Right lung (tissue), 5 donors: ENCODE data around the gene CLCF1. TPM values are rescaled to one million over a fixed set of nuclear protein-coding genes. Genes with fewer than 3 reads are reported as not detected.
"Not testable (repeated sequence)": the region's sequence is repeated elsewhere in the genome, so short reads cannot be mapped to it uniquely, and the experiment has no call there.

Experiments used
- DNase-seq, 2 donors: peaks; one replicate each; pipeline ENCODE4 v3.0.0-alpha.2; 2013
- polyA plus RNA-seq, 5 donors: library from polyadenylated mRNA; unstranded; fragments of 120-200 nt; gene quantifications; one replicate each; pipeline versions ENCODE4 v1.2.1 to v1.2.3, GENCODE V29; 2013; ENCODE audit warnings: inconsistent platforms in 1 of 5, low replicate concordance in 1 of 5; ENCODE audit not compliant: insufficient read length in 5 of 5, insufficient read depth in 1 of 5

The CLCF1 gene
- polyA plus RNA-seq, 5 donors: 11.1 to 14.7 (median 13.7) TPM

- no peak for DNase-seq
Measured at GRCh38 chr11:67409781-67410368, 36.5 kb upstream of the CLCF1 start.

GRCh38 chr11:67409261-67409666 is 35.9 kb upstream of the CLCF1 start:
- DNase-seq: no peak

GRCh38 chr11:67408437-67409200 is 35.2 kb upstream of the CLCF1 start:
- DNase-seq: no peak

- no peak for DNase-seq
Measured at GRCh38 chr11:67407688-67408163, 34.3 kb upstream of the CLCF1 start.

DNA sequence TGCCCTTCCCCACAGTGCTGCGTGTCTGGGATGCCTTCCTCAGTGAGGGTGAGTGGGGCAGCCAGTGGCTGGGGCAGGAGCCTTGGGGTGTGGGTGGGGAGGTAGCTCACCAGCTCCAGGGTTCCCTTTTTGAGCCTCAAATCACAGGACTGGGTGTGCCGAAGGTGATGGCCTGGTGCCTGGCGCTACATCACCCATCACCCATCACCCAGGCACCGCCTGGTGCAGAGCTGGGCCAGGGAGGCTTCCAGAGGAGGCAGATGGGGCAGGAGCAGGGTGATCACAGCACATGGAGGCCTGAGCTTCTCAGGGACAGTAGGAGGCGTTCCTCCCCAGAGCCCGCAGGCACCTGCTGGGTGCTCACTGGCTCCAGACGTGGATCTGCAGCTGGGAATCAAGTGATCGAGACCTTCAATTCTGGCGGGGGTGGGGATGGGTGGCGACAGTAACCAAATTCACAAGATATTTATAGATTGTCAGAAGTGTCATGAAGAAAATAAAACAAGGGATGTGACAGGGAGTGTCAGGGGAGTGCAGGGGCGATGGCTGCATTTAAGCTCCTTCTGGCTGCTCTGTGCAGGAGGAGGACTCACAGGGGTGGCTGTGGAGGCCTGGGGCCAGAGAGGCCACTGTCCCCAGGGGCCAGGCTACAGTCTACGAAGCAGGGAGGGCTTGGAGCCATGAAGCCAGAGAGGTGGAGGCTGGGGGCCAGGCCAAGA is 33.7 kb upstream of the CLCF1 start:
- no peak for DNase-seq

DNA sequence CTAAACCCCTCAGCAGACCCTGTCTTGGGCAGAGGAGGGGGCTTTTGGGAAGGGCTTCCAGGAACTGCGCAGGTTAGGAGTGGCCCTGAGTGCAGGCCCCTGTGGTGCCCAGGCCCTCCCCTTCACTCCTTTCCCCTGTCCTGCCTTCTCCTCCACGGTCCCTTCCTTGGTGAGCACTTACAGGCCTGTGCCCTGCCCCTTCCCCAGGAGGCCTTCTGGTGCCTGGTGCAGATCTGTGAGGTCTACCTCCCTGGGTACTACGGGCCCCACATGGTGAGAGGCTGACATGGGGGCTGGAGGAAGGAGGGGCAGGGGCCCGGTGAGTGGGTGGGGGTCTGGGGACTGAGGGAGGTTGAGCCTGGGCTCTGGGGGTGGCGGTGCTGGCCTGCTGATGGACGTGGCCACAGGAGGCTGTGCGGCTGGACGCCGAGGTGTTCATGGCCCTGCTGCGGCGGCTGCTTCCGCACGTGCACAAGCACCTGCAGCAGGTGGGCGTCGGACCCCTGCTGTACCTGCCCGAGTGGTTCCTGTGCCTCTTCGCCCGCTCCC is 33.1 kb upstream of the CLCF1 start:
- no peak for DNase-seq

- DNase-seq: no peak
Measured at GRCh38 chr11:67405688-67406339, 32.4 kb upstream of the CLCF1 start.

- DNase-seq: no peak
Measured at GRCh38 chr11:67405196-67405567, 31.8 kb upstream of the CLCF1 start.

DNA sequence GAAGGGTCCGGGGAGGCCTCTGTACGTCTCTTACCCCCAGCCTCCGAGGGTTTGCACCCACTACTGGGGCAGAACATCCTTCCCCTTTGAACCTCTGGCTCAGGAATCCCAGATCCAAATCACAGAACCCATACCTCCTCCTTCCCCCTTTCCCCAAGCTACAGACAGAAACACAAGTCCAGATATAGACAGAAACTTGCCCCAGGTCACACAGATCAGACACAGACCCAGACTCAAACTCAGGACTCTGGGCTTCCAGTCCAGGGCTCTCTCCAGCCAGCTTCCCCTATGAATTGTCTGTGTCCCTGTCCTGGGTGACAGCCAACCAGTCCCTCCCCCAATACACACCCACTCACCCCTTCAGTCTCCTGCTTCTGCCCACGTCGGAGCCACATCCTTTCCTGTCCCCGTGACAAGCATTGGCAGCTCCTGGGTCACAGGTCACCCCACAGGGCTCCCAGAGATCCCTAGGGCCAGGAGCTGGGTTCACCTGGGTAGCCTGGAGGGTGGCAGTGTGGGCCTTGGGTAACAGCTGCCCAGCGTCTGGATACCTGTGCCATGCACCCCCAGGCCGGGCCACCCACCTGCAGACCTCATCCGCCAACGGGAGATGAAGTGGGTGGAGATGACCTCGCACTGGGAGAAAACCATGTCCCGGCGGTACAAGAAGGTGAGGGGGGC is 31.3 kb upstream of the CLCF1 start:
- DNase-seq: no peak

- not testable (repeated sequence) for DNase-seq
Measured at GRCh38 chr11:67403085-67403484, 29.7 kb upstream of the CLCF1 start.

- DNase-seq: not testable (repeated sequence)
Measured at GRCh38 chr11:67402192-67402839, 28.9 kb upstream of the CLCF1 start.

DNA sequence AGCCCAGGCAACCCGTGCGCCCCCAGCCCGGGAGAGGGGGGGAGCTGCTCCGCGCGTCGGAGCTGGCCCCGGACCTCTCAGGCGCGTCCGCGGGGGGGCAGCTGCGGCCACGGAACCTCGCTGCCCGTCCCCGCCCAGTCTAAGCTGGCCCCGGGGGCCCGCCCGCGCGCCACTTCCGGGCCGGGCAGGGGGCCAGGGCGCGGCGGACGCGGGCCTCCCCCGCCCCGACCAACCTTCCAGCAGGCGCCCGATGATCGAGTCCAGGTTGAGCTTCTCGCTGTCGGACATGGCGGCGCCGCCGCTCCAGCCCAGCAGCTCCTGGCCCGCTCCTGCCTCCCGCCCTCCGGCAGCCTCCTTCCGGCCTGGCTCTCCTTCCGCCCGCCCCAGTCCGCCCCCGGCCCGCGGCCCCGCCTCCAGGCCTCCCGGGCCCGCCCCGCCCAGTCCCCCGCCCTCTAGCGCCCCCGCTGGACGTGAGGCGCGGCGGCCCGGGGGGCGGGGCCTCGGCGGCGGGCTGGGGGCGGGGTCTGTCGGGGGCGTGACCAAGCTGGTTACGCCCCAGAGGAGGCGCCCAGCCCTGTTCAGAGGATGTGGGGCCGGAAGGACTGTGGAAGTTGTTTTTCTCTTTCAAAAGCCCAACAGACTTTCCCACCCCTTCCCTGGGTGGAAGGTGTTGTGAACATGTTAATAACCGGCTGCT is 28.2 kb upstream of the CLCF1 start, which contains the start of gene PPP1CA:
TSS of gene PPP1CA (minus strand) at position 364 of the 697 bp plus-strand sequence. CDS start at position 288, 76 bp downstream.
- peak; percentile 90 to 92 for DNase-seq

GRCh38 chr11:67400942-67401494 is 27.6 kb upstream of the CLCF1 start:
- DNase-seq: no peak

GRCh38 chr11:67400251-67400941 is 27.0 kb upstream of the CLCF1 start:
- DNase-seq: no peak

DNA sequence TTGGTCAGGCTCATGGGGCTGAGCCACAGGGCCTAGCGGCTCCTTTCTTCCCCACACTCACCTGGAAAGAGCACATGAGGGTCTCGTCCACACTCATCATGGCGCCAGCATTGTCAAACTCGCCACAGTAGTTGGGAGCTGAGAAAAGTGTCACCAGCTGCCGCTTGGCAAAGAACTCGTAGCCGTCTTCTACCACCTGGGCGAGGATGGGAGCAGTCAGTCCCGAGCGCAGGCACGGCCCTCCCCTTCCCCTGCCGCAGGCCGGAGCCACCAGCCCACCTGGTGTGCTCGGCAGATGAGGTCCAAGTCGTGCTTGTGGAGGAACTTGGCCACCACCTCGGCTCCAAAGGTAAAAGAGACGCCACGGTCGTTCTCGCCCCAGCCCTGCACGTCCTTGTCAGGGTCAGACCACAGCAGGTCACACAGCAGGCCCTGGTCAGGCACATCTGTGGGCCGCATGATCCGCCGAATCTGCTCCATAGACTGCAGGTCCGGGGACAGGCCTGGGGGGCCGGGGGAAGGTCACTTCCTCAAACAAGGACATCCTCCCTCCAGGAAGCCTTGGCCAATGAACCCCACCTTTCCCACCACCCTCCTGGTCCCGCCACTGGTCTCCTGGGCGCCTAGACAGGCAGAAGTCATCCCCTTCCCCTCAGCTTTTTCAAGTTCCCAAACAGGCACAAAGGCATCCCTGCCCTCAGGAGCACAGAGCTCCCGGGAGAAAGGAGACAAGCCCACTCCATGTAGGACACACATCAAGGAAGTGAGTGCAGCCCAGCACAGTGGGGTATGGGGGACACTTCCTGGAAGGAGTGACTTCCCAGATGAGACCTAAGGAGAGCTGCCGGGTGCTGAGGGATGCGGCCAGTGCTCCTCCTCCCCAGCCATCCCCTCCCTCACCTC is 25.5 kb upstream of the CLCF1 start:
- DNase-seq: no peak

DNA sequence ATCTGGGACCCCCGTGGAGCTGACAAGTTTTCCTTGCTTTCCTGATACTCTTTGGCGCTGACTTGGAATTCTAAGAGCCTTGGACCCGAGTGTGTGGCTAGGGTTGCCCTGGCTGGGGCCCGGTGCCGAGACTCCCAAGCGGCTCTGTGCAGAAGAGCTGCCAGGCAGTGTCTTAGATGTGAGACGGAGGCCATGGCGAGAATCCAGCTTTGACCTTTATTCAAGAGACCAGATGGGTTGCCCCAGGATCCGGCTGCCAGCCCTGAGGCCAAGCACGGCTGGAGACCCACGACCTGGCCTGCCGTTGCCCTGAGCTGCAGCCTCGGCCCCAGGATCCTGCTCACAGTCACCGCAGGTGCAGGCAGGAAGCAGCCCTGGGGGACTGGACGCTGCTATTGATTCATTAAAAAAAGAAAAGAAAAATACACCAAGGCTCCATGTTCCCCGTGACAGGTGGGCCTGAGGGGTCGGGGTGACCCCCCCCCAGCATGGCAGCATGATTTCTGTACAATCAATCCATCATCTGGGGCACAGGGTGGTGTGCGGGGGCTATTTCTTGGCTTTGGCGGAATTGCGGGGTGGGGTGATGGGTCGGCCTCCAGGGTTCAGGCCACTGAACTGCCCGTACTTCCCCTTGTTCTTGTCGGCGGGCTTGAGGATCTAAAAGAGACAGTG is 24.7 kb upstream of the CLCF1 start:
- no peak for DNase-seq

DNA sequence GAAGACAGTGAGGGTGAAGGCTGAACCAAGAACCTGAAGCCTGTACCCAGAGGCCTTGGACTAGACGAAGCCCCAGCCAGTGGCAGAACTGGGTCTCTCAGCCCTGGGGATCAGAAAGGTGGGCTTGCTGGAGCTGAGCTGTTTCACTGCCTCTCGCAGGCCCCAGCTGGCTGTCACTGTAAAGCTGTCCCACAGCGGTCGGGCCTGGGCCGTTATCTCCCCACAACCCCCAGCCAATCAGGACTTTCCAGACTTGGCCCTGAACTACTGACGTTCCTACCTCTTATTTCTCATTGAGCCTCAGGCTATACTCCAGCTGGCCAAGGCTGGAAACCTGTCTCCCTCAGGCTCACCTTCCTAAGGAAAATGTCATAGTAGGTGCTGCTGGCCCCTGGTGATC is 24.1 kb upstream of the CLCF1 start:
- no peak for DNase-seq
